ENCODE results near the gene RGS6.

DNA sequence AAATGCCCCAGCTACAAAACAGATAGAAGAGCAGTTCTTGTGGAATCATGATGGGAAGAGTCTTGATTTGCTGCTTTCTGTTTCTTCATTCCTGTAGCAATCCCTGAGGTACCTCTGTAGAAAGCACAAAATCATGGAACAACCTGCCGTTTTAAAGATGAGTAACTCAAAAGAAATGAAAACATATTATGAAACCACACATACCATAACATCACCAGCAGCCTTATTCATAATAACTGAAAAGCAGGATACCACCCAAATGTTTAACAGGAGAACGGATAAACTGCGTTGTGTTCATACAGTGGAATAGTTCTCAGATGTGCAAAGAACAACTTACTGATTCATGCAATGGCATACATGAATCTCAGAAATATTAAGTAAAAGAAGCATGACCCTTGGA is 188.1 kb downstream of the RGS6 start:
- TF ChIP-seq, protein P1, sequence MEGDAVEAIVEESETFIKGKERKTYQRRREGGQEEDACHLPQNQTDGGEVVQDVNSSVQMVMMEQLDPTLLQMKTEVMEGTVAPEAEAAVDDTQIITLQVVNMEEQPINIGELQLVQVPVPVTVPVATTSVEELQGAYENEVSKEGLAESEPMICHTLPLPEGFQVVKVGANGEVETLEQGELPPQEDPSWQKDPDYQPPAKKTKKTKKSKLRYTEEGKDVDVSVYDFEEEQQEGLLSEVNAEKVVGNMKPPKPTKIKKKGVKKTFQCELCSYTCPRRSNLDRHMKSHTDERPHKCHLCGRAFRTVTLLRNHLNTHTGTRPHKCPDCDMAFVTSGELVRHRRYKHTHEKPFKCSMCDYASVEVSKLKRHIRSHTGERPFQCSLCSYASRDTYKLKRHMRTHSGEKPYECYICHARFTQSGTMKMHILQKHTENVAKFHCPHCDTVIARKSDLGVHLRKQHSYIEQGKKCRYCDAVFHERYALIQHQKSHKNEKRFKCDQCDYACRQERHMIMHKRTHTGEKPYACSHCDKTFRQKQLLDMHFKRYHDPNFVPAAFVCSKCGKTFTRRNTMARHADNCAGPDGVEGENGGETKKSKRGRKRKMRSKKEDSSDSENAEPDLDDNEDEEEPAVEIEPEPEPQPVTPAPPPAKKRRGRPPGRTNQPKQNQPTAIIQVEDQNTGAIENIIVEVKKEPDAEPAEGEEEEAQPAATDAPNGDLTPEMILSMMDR (IDR thresholded peaks at IDR 0.05; ENCODE audit: low read depth, low read length, missing input control), result no peak
- TF ChIP-seq EGR1 (IDR thresholded peaks at IDR 0.05; ENCODE audit: low read depth in 2 of 2) (no peak), GABPA (IDR thresholded peaks at IDR 0.05 in 1 of 2, conservative IDR thresholded peaks at IDR 0.05 in 1 of 2) (no peak), HNF4A (conservative IDR thresholded peaks at IDR 0.05) (no peak)
- TF ChIP-seq, protein P2, sequence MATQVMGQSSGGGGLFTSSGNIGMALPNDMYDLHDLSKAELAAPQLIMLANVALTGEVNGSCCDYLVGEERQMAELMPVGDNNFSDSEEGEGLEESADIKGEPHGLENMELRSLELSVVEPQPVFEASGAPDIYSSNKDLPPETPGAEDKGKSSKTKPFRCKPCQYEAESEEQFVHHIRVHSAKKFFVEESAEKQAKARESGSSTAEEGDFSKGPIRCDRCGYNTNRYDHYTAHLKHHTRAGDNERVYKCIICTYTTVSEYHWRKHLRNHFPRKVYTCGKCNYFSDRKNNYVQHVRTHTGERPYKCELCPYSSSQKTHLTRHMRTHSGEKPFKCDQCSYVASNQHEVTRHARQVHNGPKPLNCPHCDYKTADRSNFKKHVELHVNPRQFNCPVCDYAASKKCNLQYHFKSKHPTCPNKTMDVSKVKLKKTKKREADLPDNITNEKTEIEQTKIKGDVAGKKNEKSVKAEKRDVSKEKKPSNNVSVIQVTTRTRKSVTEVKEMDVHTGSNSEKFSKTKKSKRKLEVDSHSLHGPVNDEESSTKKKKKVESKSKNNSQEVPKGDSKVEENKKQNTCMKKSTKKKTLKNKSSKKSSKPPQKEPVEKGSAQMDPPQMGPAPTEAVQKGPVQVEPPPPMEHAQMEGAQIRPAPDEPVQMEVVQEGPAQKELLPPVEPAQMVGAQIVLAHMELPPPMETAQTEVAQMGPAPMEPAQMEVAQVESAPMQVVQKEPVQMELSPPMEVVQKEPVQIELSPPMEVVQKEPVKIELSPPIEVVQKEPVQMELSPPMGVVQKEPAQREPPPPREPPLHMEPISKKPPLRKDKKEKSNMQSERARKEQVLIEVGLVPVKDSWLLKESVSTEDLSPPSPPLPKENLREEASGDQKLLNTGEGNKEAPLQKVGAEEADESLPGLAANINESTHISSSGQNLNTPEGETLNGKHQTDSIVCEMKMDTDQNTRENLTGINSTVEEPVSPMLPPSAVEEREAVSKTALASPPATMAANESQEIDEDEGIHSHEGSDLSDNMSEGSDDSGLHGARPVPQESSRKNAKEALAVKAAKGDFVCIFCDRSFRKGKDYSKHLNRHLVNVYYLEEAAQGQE (IDR thresholded peaks at IDR 0.05), result no peak
- TF ChIP-seq, protein P3, sequence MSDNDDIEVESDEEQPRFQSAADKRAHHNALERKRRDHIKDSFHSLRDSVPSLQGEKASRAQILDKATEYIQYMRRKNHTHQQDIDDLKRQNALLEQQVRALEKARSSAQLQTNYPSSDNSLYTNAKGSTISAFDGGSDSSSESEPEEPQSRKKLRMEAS (IDR thresholded peaks at IDR 0.05), result no peak
